Spleen (tissue), 7 donors: Measurements from ENCODE around the gene FOXP1.

ENCODE experiments used
- POLR2AphosphoS5 ChIP-seq, 3 donors: sonication (generic); formaldehyde crosslinking; IDR thresholded peaks; one replicate each; pipeline ENCODE4 v1.5.1; 2017; ENCODE audit warnings: antibody characterized with exemption in 3 of 3
- TF ChIP-seq, protein P1 (sequence below), 11 experiments: fragments of 200-600 bp in 7 of 11; fragments of 450-650 bp in 4 of 11; sonication (generic) in 4 of 11; IDR thresholded peaks in 8 of 11; conservative IDR thresholded peaks in 3 of 11; 1 replicate in 7 of 11; 2 replicates in 4 of 11; pipeline versions ENCODE4 v1.4.0 to v1.8.0; 2016 to 2021; ENCODE audit warnings: antibody characterized with exemption in 11 of 11, inconsistent platforms in 4 of 11, mild to moderate bottlenecking in 1 of 11
- donor health status: DM: no; HTN: no; CAD: no; lungs with moderate emphysema.
- donor health status: DM: no; HTN: no; CAD: no.
- donor health status: DM: no; HTN: no; CAD: no.

DNA sequence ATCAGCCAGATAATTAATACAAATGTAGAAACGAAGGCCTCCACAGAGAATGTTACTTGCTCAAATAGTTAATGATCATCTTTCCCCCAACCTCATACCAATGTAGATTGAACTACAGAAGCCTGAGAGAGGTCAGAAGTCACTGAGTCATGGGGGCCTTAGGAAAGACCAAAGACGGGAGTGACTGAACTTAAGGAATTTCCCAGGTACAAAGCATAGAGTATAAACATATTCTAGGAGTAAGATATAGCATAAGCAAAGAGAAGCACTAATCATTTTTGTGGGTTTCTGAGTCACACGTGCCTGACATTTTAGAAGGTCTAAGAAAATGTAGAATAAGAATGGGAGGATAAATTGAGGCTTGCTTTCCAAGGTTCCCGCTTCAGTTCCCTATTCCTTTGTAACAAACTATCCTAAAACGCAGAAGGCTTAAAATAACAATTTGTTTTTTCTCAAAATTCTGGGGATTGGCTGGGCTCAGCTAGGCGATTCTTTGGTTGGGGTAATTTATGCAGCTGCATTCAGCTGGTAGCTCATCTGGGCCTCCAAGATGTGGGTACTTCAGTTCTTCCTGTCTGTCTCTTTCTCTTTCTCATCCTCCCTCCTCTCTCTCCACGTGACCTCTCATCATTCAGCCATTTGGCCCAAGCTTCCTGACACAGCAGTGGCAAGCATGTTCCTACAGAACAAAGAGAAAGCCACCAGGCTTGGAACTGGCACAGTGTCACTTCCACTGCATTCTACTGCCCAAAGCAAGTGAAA is 422.6 kb downstream of the FOXP1 start:
- TF ChIP-seq POLR2AphosphoS5 (IDR thresholded peaks at IDR 0.05): no peak
- TF ChIP-seq, protein P1, sequence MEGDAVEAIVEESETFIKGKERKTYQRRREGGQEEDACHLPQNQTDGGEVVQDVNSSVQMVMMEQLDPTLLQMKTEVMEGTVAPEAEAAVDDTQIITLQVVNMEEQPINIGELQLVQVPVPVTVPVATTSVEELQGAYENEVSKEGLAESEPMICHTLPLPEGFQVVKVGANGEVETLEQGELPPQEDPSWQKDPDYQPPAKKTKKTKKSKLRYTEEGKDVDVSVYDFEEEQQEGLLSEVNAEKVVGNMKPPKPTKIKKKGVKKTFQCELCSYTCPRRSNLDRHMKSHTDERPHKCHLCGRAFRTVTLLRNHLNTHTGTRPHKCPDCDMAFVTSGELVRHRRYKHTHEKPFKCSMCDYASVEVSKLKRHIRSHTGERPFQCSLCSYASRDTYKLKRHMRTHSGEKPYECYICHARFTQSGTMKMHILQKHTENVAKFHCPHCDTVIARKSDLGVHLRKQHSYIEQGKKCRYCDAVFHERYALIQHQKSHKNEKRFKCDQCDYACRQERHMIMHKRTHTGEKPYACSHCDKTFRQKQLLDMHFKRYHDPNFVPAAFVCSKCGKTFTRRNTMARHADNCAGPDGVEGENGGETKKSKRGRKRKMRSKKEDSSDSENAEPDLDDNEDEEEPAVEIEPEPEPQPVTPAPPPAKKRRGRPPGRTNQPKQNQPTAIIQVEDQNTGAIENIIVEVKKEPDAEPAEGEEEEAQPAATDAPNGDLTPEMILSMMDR (IDR thresholded peaks at IDR 0.05 in 8 of 11, conservative IDR thresholded peaks at IDR 0.05 in 3 of 11): no peak
